Kasumi-1 (cell line): ENCODE measurements around the gene APOA4.
"Not testable (repeated sequence)": the region's sequence is repeated elsewhere in the genome, so short reads cannot be mapped to it uniquely, and the experiment has no call there.

ENCODE experiments used
- DNase-seq, 2 experiments: peaks; one replicate each; lab custom pipeline; 2025; lab: John Stamatoyannopoulos, UW

APOA4 gene

DNA sequence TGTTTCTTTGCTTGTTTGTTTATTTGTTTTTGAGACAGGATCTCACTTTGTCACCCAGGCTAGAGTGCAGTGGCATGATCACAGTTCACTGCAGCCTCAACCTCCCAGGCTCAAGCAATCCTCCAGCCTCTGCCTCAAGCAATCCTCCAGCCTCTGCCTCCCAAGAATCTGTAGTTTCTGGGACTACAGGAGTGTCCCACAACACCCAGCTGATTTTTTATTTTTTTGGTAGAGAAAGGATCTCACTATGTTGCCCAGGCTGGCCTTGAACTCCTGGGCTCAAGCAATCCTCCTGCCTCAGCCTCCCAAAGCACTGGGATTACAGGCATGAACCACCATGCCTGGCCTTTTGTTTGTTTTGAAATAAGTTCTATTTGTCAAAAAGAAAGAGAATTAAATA lies 21.4 kb downstream of the APOA4 start:
- not testable (repeated sequence) for DNase-seq

DNA sequence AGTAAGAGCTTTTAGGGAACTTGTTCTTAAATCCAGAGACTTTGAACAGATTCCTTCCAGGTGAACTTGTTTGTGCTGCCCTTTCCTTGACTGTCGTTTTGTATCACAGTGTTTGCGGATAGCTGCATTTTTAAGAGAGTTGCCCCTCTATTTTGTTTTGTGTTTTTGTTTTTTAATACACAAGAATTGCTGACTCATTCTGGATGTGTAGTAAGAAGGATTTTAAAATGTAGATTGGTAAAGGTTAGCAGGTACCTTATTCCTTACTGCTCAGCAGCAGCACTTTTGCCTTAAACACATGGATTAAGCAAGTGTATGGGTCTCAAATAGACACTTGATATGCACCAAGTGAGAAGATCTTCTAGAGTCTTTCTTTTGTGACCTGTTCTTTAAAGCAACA lies 22.5 kb downstream of the APOA4 start:
- DNase-seq, result no peak

DNA sequence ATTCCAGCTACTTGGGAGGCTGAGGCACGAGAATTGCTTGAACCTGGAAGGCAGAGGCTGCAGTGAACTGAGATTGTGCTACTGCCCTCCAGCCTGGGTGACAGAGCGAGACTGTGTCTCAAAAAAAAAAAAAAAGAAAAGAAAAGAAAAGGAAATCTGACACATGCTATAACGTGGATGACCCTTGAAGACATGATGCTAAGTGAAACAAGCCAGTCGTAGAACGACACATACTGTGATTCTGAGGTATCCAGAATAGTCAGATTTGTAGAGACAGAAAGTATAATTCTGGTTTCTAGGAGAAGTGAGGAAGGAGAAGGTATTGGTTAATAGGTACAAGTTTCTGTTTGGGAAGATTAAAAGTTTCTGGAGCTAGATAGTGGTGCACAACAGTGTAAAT lies 24.7 kb downstream of the APOA4 start:
- DNase-seq, result no peak

DNA sequence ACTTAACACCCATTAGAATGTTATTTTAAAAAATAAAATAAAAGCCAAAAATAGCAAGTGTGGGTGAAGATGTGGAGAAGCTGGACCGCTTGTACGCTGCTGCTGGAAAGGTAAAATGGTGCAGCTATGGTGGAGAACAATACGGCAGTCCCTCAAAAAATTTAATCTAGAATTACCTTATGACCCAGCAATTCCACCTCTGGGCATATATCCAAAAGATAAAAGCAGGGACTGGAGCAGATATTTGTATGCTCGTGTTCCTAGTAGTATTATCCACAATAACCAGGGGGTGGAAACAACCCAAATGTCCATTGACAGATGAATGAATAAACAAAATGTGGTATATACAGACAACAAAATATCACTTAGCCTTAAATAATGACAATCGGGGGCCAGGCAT lies 25.3 kb downstream of the APOA4 start:
- DNase-seq, result no peak

DNA sequence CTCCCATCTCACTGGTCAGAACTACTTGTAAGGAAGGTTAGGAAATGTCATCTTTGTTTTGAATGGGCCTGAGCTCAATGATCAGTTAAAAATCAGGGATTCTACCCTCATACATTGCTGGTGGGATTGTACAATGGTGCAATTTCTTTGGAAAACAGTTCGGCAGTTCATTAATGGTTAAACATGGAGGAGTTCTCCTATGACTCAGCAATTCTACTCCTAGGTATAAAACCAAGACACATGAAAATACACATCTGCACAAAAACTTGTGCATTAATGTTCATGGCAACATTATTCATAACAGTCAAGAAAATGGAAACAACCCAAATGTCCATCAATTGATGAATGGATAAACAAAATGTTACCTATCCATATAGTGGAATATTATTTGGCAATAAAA lies 26.6 kb downstream of the APOA4 start:
- DNase-seq, result no peak

DNA sequence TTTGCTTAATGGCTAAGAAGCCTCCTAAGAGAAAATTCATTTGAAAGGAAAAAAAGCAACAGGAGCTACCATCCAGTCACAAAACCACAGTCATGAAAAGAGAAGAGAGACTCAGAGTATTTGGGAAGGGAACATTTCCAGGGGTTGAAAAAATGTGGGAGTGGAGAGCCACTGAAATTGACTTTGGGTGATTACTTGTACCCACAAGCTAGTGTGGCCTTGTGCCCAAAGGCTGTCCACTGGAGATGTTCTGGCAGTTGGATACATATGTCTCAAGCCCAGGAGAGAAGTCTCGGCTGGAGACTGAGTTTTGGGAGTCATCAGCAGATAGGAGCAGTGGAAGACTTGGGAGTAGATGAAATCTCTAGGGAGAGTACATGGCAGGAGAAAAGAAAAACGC lies 28.3 kb downstream of the APOA4 start:
- DNase-seq, result no peak

DNA sequence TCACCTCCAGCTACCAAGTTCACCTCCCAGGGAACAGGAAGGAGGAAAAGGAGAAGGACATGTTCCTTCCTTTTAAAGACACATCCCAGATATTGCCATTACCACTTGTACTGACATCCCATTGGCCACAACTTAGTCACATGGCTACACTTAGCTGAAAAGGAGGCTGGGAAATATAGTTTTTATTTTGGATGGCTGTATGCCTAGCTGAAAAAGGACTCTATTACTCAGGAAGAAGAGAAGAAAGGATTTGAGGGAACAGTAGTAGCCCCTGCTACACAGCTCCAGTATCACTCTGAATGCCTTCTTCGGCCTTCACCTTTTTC lies 29.4 kb downstream of the APOA4 start:
- DNase-seq, result peak; percentile 44 to 65

DNA sequence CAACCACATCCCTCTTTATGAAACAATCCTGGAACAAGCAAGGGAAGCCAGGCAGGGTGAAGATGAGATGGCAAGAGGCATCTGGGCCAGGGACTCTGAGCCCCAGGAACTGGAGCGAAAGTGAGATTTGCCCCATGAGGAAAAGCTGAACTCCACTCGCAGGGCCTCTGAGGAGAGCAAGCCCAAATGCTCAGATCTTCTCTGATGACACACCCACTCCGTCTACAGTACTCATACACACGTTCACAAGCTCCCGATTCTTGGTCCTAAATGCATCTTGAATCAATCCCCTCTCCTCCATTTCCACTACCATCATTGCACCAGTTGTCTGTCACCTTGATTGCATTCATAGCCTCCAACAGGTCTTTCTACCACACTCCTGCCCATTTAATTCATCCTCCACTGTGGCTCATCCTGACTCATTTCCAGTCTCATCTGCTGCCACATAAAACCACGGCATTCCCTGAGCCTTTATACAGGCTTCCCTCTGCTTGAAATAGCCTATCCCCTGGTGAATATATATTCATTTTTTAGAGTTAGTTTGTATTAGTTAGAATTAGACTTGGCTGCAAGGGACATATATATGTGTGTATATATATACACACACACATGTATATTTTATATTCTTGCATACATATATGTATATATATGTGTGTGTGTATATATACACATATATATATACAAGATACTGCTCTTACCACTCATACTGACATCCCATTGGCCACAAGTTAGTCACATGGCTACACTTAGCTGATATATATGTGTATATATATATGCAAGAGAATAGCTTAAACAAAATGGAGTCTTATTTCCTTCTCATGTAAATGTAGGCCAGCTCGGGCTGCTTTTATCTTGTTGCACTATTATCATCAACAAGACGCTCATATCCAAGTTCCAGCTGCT lies 30.0 kb downstream of the APOA4 start:
- DNase-seq, result peak; percentile 44 to 58

DNA sequence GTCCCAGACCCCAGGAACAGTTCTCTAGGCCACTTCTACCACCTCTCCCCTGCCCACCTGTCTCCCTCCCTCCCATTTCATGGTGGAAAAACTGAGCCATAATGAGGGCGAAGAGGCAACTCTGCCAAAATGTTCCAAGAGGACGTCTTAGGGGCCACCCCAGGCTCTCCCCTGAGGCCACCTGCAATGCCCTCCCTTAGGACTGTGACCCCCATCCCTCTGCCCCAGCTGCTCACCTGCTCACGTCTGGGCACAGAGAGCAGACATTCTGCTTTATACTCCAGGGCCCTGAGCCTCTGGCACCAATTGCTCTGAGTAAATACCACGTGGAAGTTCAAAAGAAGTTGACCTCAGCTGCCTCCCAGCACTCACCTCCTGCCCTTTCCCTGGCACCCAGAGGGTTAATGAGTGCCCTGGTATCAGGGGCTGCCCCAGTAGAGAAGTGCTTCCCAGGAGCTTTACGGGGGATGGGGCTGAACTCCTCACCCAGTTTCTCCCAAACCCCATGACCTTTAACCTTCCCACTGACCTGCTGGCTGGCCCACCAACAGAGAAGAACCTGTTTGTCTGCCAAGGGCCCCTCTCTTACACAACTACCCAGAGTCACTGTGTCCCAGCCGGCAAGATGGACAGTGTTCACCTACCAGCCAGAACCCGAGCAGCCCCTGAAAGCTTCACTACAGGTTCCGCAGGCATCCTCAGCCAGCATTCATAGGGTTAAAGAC lies 30.8 kb downstream of the APOA4 start:
- no peak for DNase-seq

DNA sequence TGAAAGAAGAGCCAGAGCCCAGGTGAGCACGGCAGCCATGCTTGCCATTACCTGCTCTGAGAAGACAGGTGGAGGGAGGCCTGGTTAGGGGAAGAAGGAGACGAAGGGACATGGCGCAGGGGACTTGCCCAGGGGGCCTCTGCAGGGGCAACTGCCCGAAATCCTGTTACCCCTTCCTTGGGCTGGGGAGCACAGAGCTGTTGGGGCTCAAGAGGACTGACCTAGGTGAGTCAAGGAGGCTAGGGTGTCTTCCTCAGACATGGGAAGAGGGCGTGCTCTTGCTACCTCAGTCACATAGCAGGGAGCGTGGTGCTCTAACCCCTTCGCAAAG lies 31.3 kb downstream of the APOA4 start, which contains the start of gene APOA5:
Gene APOA5 (minus strand): TSS at position 67 of the 331 bp plus-strand sequence. CDS start 19 bp downstream, at position 48.
- DNase-seq, result no peak

DNA sequence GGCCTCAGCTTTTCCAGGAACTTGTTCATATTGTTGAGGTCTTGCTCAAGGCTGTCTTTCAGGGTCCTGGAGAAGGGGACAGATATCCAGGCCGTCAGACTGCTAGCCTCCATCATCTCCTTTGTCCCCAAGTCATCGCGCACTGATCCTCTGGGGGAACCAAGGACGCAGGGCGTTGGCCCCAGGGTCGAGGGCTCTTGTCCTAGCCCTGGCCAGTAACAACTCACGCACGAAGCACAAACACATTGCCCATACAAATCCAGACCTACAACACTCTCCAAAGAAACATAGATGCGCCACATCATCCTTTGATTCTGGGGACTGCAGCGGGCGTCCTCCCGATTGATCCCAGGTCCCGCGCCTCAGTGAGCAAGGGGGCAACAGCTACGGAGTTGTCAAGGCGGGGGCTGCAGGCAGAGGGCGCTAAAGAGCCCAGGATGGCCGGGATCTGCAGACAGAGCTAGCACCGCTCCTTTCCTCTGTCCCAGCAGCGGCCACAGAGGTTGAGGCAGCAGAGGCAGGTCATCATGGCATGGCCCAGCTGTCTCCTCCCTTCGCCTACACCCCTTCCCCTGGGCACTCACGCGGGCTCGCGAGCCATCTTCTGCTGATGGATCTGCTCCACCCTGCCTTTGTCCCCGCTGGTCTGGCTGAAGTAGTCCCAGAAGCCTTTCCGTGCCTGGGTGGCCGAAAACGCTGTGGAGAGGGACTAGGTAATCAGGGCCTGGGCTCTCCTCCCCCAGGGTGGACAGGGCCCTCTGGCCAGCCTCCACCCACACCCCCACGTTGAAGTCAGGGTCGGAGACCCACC lies 31.9 kb downstream of the APOA4 start:
- DNase-seq, result peak; percentile 55 to 78

DNA sequence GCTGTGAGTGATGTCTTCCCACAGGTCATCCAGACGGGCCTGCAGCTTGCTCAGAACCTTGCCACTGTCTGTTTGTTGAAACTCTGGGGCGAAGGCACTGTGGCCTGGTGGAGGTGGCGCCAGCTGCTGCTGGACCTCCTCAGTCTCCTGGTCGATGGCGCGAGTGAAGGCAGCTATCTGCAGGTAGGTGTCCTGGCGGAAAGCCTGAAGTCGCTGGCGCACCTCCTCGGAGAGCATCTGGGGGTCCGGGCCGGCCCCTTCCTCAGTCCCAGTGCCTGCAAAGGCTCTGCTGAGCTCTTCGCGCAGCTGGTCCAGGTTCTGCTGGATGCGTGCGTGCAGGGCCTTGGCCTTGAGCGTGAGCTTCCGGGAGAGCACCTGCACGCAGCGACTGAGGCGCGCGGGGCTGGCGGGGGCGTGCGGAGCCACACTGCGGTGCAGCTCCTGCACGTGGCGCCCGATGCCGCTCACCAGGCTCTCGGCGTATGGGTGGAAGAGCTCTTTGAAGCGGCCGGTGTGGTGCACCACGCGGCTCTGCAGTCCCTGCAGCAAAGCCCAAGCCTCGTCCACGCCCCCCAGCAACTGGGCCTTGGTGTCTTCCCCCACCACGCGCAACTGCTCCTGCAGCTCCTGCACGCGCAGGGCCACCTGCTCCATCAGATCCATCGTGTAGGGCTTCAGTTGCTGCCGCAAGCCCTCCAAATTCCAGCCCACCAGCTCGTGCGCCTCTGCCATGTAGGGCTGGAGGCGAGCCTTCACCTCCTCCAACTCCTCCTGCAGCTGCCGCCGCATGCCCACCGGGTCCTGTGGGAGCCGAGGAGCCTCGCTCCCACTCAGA lies 32.7 kb downstream of the APOA4 start:
- DNase-seq, result no peak

DNA sequence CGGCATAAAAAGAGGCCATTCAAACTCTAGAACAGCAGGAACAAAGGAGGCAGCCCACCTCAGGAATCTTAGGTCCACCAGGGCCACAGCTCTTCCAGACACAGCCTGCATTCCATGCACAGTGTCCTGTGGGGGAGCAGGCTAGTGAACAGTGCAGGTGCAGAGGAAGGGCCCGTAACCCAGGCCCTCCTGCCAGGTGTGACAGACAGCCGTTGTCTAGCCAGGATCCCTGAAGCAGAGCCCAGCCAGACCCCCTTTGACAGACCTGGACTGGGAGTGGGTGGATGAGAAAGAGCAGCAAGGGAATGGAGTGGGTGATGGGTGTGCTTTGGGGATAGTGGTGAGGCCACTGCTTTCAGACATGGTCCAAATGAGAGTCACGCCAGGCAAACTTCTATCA lies 34.1 kb downstream of the APOA4 start:
- no peak for DNase-seq

DNA sequence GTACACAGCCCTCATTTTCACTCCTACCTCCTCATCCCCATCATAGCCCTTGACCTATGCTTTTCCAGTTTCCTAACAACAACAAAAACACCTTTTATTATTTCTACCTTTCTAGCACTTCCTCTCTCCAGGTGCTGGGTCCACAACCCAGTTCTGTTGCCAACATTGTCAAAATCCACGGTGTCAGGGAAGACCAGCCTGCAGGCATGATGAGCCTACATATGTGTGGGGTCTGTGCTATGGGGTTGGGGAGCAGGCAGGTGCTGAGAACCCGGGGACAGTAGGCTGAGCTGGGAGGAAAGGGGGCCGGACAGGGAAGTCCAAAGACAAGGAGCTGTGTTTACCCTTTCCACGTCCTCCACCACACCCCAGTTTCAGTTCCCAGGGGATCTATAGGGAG lies 34.6 kb downstream of the APOA4 start:
- no peak for DNase-seq

DNA sequence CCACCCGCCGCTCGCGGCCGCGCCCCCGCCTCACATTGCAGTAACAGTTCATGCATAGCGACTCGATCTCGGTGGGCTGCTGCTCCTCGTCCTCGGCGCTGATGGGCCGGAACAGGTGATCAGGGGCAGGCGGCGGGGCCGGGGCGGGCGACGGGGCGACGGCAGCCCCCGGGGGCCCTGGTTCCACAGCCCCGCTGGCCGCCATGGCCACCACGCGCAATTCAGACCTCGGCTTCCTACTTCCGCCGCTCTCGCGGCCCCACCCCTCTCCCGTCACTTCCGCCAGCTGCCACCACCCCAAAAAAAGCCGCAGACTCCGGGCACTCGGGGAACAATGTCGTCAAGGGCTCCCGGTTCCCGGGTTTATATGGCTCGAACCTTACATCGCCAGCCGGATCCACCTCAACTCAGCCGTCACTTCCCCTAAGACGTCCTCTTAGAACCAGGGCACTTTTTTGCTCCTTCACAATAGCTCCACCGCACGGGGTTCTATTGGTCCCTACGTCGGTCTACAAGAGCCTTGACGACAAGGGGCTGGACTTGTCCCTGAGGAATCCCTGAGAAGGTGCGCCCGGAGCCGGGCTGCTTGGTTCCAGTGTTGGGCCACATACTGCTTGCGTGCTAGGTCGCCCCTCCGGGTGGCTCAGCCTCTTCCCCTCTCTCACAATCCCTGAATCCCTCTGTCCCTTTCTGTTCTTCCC lies 35.2 kb downstream of the APOA4 start, which contains the start of gene ZPR1:
Gene ZPR1 (minus strand): TSS at position 238 of the 701 bp plus-strand sequence. CDS start 33 bp downstream, at position 205.
- DNase-seq, result peak; percentile 74 to 81

DNA sequence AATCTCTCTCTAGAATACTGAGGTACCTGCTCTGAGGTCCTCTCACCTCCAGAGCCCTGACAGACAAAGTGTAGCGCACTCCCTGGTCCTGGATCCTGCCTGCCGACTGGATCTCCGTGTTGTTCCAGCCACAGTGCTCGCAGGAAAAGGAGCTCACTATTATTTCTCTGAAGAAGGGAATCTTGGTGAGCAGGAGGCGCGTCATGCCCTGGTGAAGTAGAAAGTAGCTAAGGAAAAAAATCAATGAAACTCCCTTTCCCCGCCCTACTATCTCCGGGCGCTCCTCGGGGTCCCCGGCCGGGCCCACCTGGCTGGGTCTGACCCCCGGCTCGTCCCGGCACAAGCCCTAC lies 35.7 kb downstream of the APOA4 start:
- DNase-seq, result no peak

DNA sequence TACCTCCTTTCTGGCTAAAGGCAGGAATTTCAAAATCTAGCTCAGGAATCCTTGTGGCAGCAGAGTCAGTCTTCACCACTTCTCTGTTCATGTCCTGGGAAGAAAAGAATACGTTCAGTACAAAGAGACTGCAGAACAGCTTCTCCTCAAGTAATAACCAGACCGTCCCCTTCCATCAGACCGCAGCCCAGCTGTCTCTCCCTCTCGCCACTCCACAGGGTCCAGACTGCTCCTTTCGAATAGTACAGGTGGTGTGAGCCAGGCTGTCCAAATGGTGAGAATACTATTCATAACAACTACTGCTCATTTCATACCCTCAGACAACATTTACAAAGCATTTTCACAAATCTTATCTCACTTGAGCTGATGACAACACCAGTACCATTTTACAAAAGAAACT lies 36.1 kb downstream of the APOA4 start:
- no peak for DNase-seq

DNA sequence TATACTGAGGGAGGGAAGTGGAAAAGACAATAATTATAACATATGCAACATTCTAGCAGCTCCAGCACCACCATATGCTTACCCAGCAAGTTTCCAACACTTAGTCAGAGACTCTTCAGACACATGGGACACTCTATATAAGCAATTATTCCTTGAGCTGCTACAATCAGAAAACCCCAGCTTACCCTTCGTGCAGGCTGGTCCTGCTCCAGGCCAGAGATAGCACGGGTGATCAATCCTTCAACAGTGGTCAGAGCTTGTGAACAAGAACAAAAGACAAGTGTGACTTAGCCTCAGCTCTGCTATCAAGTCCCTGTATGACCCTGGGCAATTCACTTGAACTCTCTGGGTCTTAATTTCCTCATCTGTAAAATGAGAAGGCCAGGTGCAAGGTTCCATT lies 36.8 kb downstream of the APOA4 start:
- DNase-seq, result no peak

DNA sequence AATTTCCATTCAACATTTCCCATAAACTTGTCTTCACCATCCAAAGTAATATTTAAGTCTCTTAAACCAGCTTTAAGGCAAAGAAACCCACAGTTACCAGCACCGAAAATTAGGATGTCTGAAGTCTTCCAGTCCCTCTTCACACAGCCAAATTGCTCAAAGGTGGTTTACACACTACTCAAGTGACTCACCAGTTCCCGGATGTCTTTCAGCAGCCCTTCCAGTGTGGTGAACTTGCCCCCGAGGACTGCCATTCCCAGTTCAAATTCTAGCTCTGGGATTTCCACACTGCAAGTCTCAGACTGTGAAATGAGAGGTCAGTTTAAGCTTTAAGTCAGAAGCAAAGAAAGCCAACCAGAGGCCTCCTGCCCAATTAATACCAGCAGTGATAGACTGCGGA lies 40.4 kb downstream of the APOA4 start:
- DNase-seq, result no peak

DNA sequence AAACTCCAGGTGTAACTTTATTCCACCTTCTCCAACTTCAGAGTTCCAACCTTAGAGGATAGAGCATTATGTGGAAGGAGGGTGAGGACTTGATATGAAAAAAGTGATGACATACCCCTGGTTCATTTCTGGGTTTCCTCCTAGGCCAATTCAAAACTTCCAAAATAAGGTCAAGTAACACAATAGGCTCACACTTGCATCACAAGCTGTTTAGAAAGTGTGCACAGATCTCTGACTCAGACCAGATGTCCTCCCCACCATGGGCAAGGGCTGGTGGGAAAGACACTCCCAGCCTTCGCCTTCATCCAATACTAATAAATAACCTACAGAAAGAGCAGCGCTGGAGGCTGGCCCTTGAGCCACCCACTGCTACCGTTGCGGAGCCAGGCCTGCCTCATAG lies 44.5 kb downstream of the APOA4 start:
- no peak for DNase-seq

DNA sequence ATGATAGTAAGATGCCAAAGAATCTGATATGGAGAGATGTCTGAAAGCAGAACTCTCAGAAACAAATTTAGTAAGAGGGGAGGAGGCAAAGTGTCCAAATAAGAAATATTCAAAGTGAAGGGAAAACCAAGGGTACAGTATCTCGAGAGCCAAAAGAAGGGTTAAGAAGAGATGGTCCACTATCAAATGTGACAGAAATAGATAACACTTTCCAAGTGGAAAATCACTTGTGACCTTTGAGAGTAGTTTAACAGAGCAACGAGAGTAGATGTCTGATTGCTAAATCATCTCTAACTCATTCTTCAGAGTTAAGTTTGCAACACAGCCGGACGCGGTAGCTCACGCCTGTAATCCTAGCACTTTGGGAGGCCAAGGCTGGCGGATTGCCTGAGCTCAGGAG lies 46.0 kb downstream of the APOA4 start:
- DNase-seq, result no peak
